ENCODE measurements around the gene ZNF282.
"Not testable (repeated sequence)": the region's sequence is repeated elsewhere in the genome, so short reads cannot be mapped to it uniquely, and the experiment has no call there.

Gene ZNF282

DNA sequence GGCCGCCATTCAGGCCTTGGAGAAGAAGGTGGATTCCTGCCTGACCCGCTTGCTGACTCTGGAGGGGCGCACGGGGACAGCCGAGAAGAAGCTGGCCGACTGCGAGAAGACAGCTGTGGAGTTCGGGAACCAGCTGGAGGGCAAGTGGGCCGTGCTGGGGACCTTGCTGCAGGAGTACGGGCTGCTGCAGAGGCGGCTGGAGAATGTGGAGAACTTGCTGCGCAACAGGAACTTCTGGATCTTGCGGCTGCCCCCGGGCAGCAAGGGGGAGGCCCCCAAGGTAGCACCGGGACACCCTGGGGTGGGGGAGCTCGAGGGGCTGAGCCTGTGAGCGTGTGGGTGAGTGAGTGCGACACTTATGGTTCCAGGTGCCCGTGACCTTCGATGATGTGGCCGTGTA, 71.1 kb downstream of the ZNF282 start:
- no peak for DNase-seq
- Histone ChIP-seq H3K36me3 (replicated peaks) (peaks cover 24% of the 10 kb centered on the region), H3K4me3 (ENCODE audit: low read depth, low read length) (no peak overlapping the region), H3K27ac (no peak overlapping the region), H3K27me3 (replicated peaks) (no peaks in the 10 kb centered on the region)
- TF ChIP-seq, protein P1, sequence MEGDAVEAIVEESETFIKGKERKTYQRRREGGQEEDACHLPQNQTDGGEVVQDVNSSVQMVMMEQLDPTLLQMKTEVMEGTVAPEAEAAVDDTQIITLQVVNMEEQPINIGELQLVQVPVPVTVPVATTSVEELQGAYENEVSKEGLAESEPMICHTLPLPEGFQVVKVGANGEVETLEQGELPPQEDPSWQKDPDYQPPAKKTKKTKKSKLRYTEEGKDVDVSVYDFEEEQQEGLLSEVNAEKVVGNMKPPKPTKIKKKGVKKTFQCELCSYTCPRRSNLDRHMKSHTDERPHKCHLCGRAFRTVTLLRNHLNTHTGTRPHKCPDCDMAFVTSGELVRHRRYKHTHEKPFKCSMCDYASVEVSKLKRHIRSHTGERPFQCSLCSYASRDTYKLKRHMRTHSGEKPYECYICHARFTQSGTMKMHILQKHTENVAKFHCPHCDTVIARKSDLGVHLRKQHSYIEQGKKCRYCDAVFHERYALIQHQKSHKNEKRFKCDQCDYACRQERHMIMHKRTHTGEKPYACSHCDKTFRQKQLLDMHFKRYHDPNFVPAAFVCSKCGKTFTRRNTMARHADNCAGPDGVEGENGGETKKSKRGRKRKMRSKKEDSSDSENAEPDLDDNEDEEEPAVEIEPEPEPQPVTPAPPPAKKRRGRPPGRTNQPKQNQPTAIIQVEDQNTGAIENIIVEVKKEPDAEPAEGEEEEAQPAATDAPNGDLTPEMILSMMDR (IDR thresholded peaks at IDR 0.05; ENCODE audit: low read depth, low read length, missing control alignments) = no peak
- in situ Hi-C loops (cut with HindIII; ENCODE audit: low pct_ligation_motif_present, low sequenced_read_pairs) = no loop called here

DNA sequence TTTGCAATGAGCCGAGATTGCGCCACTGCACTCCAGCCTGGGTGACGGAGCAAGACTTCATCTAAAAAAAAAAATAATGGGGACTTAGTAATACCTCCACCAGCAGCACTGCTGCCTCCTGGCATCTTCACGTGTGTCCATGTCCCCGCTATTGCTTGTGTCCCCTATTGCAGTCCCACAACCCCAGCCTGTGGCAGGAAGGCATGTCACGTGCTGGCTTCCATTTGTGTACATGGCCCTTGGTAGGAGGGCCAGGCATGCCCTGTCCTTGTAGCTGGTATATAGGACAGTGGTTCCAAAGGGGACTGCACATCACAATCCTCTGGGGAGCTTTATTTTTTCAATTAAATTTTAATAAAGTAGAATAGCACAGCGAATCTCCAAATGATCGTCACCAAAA, 72.4 kb downstream of the ZNF282 start:
- Histone ChIP-seq H3K27ac (no peak overlapping the region), H3K36me3 (replicated peaks) (peaks cover 30% of the 10 kb centered on the region), H3K27me3 (replicated peaks) (no peaks in the 10 kb centered on the region), H3K4me3 (ENCODE audit: low read depth, low read length) (no peak overlapping the region)
- TF ChIP-seq, protein P1 (IDR thresholded peaks at IDR 0.05; ENCODE audit: low read depth, low read length, missing control alignments) = no peak
- DNase-seq = no peak
- in situ Hi-C loops (cut with HindIII; ENCODE audit: low pct_ligation_motif_present, low sequenced_read_pairs) = no loop called here

DNA sequence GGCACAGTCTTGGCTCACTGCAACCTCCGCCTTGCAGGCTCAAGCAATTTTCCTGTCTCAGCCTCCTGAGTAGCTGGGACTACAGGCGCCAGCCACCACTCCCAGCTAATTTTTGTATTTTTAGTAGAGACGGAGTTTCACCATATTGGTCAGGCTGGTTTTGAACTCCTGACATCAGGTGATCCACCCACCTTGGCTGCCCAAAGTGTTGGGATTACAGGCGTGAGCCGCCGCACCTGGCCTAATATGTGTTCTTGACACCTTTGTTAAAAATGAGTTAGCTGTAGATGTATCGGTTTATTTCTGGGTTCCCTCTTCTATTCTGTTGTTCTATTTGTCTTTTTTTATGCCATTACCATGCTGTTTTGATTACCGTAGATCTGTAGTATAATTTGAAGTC, 79.1 kb downstream of the ZNF282 start:
- in situ Hi-C loops (cut with HindIII; ENCODE audit: low pct_ligation_motif_present, low sequenced_read_pairs); H3K27ac ChIP-seq; H3K4me3 ChIP-seq (ENCODE audit: low read depth, low read length); H3K27me3 ChIP-seq (replicated peaks); DNase-seq: not testable (repeated sequence)
- peaks cover 23% of the 10 kb centered on the region for H3K36me3 ChIP-seq (replicated peaks)

All from brain microvascular endothelial cell (primary cell).